CD4-positive, alpha-beta T cell treated with Interferon alpha-2 for 1 hour (primary cell): ENCODE data around the gene MACC1.
"Not testable (repeated sequence)": the region's sequence is repeated elsewhere in the genome, so short reads cannot be mapped to it uniquely, and the experiment has no call there.

Source experiments
- DNase-seq, 2 donors: peaks; one replicate each; pipeline ENCODE4 v3.0.0-alpha.2; 2020 to 2022

MACC1 gene

DNA sequence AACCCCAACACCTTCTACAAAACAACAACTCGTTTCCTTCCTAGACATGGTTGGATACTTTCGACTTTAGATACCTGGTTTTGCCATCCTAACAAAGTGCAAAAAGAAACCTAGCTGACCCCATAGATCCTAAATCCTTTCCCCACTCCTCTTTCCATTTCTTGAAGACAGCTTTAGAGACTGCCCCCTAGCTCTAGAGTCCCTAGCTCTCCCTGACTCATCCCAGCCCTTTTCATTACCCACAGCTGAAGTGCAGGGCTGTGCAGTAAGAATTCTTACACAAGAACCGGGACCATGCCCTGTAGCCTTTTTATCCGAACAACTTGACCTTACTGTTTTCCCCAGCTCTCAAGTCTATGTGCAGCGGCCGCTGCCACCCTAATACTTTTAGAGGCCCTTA is 93.1 kb downstream of the MACC1 start:
- DNase-seq: not testable (repeated sequence)

DNA sequence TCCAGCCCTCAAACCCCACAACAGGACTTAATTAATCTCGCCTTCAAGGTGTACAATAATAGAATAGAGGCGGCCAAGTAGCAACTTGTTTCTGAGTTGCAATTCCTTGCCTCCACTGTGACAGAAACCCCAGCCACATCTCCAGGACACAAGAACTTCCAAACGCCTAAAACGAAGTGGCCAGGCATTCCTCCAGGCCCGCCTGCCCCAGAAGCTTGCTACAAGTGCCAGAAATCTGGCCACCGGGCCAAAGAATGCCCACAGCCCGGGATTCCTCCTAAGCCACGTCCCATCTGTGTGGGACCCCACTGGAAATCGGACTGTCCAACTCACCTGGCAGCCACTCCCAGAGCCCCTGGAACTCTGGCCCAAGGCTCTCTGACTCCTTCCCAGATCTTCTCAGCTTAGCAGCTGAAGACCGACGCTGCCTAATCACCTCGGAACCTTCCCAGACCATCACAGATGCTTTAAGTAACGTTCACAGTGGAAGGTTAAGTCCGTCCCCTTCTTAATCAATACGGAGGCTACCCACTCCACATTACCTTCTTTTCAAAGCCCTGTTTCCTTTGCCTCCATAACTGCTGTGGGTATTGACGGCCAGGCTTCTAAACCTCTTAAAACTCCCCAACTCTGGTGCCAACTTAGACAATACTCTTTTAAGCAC is 94.4 kb downstream of the MACC1 start:
- DNase-seq: not testable (repeated sequence)

DNA sequence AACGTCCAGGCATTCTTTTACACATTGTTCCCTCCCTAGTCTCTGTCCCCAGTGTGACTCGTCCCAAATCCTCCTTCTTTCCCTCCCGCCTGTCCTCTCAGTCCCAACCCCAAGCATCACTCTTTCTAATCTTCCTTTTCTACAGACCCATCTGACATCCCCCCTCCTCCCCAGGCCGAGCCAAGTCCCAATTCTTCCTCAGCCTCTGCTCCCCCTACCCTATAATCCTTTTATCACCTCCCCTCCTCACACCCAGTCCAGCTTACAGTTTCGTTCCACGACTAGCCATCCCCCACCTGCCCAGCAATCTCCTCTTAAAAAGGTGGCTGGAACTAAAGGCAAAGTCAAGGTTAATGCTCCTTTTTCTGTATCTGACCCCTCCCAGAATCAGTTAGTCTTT is 95.1 kb downstream of the MACC1 start:
- no peak for DNase-seq

DNA sequence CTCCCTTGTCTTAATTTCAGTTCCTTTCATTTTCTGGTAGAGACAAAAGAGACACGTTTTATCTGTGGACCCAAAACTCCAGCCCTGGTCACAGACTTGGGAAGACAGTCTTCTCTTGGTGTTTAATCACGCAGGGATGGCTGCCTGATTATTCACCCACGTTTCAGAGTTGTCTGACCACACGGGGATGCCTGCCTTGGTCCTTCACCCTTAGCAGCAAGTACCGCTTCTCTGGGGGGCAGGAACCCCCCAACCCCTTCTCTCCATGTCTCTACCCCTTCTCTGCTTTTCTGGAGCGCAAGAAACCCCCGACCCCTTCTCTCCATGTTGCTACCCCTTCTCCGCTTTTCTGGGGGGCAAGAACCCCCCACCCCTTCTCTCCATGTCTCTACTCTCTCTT is 95.8 kb downstream of the MACC1 start:
- DNase-seq: no peak

DNA sequence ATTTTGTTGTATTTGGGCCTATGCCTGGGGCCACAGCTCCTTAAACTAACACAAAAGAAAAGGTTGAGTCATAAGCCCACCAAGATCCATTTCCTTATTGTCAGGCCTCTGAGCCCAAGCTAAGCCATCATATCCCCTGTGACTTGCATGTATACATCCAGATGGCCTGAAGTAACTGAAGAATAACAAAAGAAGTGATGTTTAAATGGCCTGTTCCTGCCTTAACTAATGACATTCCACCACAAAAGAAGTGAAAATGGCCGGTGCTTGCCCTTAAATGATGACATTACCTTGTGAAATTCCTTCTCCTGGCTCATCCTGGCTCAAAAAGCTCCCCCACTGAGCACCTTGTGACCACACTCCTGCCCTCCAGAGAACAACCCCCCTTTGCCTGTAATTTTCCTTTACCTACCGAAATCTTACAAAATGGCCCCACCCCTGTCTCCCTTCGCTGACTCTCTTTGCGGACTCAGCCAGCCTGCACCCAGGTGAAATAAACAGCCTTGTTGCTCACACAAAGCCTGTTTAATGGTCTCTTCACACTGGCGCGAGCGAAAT is 96.5 kb downstream of the MACC1 start:
- not testable (repeated sequence) for DNase-seq

DNA sequence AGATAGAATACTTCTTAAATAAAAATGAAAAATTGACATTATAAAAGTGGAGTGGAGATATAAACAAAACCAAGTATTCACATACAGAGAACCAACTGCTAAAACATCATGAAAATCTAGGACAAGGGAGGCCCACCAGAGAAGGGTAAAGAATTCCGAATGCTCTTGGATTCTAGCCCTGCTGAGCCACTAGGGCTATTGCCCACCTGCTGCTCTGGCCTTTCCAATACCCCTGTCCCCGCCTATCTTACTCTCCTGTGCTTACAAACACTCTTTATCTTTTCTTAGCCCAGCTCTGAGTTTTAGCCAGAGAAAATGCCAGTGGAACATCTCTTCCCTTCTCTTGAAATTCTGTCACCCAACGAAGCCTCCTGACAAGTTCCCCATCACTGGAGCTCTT is 100.3 kb downstream of the MACC1 start:
- no peak for DNase-seq

DNA sequence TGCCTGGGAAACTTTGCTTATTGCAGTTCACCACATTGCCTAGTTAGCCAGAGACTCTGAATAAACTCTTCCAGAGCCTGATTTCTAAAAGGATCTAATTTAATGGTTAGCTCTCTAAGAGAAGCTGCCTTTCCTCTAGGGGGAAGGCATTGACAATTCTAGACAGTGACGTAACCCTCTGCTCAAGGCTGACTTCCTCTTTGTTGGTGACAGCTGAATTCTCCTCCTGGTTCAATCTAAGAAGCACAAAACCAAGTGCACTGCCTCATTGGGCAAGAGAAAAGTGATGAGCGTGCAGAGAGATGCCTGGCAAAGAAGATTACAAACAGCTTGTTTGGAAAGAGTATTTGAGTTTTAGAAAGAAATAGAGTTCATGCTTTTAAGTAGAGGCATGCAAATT is 102.7 kb downstream of the MACC1 start:
- DNase-seq: peak; percentile 16 to 63

DNA sequence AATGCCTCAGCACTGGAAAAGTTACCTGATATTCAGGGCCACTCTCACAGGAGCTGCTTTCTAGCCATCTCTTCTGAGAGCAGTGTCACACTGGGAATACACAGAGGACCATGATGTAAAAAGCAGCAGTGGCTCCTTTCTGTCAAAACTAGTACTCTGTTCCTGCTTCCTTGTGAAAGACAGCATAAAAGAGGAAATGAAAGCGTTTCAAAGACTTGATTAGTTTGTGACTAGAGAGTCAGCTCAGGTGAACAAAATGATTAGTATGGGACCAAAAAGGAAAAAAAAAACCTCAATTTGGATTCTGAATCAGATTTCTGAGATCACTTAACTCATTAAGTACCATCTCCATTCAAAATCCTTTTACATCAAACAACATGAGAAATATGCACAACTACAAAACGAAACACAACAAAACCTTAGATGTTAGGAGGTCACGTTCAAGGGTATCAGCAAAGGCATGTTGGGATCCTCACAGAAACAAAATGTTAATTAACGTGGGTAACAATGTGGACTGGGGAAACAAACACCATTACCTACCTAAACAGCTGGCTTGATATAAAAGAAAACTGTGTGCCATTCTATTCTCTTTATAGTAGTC is 103.7 kb downstream of the MACC1 start:
- DNase-seq: peak in 1 of 2 donors; percentile 3

DNA sequence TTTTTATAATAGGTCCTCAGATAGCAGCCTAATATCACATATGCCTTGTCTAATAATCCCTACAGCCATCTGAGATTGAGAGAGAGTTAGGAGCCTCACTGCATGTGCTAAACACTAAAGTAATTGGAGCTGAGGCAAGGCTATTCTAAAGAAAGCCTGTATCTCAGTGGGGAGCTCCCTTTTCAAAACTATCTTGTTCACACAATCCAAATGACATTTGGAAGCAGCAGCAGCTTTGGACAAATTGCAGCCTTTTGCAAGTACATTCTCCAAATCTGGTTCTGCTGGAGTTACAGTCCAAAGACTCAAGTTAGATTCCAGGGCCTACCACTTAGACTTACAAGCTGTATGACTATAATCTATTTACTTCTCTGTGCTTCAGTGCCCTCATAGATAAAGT is 104.5 kb downstream of the MACC1 start:
- no peak for DNase-seq

DNA sequence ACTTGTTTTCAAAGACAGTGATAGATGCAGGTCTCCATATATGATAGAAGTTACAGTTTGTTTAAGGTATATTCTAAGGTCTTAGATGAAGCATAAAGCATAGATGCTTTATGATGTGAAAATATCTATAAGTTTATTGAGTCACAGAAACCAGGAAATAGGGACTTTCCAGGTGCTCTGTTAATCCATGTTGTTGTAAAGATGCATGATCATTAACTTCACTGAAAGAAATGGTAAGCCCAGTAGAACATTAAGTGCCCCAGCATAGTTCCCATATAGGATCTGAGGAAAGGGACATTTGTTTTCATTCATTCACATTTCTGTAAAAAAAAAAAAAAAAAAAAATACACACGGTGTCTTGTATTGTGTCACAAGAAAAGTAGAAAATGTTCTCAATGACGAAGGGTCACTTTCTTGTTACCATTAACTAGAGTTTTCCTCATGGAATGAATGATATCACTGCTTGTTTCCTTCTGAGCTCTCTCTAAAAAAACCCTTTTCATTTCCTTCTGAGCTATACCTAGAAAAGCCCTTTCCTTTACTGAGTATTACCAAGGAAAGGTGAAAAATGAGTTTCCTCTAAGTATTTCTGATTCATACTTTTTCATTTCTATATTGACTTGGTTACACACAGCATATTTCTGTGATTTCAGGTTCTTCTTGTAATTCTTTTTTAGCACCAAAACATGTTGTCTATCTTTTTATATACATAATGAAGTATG is 105.2 kb downstream of the MACC1 start:
- no peak for DNase-seq

DNA sequence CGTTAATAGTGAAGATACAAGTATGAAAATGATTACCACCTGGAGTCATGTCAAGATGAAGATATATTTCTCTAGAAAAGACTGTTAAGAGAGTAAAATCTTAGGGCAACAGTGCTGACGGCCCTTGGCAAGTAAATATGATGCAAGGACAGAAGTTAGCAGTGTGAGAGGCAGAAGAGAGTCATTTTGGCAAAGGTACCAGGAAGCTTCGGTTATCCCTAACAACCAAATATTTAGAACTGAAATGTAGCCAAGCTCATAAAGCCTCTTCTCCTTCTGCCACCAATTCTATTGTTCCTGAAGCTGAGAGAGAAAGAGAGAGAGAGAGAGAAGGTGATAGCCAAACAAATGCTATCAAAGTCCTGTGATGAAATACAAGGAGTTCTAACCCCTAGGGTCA is 109.6 kb downstream of the MACC1 start:
- no peak for DNase-seq

DNA sequence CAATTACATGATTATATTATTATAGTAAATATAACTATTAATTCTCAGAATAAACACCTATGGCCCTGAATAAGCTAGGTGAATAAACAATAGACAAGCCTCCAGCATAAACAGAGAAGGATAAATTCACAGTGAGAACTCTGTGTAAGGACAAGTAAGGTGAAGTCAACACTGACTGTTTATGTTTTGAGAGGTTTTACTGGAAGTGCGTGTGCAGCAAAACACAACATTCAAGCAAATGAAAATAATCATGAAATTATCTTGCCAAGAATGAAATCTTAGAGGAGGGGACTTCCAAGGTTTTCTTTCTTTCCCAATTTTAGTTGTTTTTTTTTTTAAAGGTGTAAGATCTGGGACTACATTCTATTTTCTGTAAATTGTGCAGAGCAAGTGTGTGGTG is 112.5 kb downstream of the MACC1 start:
- DNase-seq: no peak

DNA sequence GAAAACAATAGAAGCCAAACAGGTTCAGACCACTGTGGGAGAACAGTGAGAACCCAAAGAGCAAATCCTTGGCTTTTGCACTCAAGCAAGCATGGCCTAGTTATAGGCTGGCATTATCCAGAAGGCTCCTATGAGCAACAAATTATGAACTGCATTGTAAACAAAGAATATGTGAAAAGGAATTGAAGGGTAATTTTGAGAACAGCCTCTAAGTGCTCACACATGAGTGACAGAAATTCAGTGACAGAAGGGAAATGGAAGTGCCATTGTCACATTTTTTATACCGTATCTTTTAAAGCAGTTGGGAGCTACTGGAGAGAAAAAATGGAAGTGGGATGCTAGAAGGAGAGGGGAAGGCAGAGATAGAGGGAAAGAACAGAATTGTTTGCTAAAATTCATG is 114.2 kb downstream of the MACC1 start:
- no peak for DNase-seq

DNA sequence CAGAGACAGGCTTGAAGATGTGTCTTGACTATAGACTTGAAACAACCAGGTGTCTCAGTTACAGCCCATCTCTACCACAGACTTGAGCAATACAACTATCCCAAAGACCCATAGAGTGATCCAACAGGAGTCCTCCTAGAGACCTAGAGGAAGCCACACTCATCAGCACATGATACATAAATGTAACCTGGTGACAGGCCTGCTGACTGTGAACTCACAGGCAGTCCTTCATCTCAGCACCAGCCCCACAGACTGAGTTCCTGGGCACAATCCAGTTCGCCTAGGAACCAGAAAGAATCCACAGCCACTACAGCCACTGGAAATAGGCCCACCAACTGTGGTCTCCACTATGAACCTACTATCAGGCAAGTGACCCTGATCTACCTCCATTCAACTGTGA is 121.3 kb downstream of the MACC1 start:
- DNase-seq: no peak

DNA sequence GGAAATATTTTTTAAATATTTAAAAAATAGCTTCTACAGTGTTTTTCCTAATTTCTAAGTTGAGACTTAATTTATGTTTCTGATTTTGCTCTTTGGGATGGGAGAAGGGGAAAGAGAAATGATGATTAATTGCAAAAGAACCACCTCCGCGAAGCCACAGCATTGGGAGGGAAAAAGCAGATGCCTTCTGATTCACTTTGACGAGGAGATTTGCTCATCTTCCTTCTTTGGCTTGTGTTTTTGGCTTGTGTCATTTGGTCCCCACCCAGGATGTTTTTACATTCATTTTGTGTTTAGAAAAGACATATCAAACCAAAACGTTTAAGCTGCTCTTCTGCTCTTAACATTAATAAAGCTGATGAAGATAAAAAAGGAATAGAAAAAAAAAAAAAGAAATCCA is 121.7 kb downstream of the MACC1 start:
- DNase-seq: no peak

DNA sequence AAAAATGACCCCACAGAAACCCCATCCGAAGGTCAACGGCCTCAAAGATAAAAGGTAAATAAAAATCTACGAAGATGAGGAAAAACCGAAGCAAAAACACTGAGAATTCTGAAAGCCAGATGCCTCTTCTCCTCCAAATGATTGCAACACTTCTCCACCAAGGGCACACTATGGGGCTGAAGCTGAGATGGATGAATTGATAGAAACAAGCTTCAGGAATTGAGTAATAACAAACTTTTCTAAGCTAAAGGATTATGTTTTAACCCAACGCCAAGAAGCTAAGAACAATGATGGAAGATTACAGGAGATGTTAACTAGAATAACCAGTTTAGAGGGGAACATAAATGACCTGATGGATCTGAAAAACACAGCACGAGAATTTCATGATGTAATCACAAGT is 127.8 kb downstream of the MACC1 start:
- no peak for DNase-seq

DNA sequence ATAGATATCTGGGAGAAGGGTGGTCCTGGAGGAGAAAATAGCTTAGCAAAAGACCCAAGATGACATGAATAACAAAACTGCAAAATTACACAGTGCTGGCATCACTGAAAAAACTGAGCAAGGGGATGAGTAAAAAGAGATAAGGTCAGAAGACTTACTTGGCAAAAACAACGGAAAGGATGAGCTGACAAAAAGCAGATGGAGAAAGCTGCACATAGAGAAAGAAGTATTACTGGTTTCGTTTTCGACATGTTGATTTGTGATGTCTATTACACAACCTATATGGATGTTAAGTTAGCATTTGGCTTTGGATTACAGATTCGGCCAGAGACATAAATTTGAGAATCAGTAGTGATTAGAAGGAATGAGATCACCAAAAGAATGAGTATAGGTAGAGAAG is 132.1 kb downstream of the MACC1 start:
- DNase-seq: no peak
